GM12891 (cell line): ENCODE data around the gene KCNIP1.
"Not testable (repeated sequence)": the region's sequence is repeated elsewhere in the genome, so short reads cannot be mapped to it uniquely, and the experiment has no call there.

ENCODE experiments used
- PAX5 ChIP-seq: IDR thresholded peaks from 2 replicates; pipeline ENCODE4 v1.6.1; 2011; ENCODE audit warnings: low read length, moderate library complexity, mild to moderate bottlenecking; ENCODE audit not compliant: insufficient read depth, severe bottlenecking
- POLR2A ChIP-seq: IDR thresholded peaks from 2 replicates; pipeline ENCODE4 v1.6.1; 2011; ENCODE audit warnings: low read depth, low read length, control low read depth
- POLR2AphosphoS5 ChIP-seq: IDR thresholded peaks from 2 replicates; pipeline ENCODE4 v1.6.1; 2011; ENCODE audit warnings: low read depth, low read length, control low read depth
- POU2F2 ChIP-seq: IDR thresholded peaks from 2 replicates; pipeline ENCODE4 v1.6.1; 2011; ENCODE audit warnings: low read depth, mild to moderate bottlenecking, control low read depth, low read length, moderate library complexity
- SPI1 ChIP-seq: IDR thresholded peaks from 2 replicates; pipeline ENCODE4 v1.6.1; 2011; ENCODE audit warnings: low read depth, low read length, control low read depth
- TAF1 ChIP-seq: IDR thresholded peaks from 2 replicates; pipeline ENCODE4 v1.6.1; 2011; ENCODE audit warnings: low read depth, low read length, control low read depth

DNA sequence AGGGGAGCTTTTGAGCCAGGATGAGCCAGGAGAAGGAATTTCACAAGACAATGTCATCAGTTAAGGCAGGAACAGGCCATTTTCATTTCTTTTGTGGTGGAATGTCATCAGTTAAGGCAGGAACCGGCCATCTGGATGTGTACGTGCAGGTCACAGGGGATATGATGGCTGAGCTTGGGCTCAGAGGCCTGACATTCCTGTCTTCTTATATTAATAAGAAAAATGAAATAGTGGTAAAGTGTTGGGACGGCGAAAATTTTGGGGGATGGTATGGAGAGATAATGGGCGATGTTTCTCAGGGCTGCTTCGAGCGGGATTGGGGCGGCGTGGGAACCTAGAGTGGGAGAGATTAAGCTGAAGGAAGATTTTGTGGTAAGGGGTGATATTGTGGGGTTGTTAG lies 258.5 kb downstream of the KCNIP1 start:
- TF ChIP-seq POLR2A, POLR2AphosphoS5, TAF1, POU2F2, SPI1, PAX5: not testable (repeated sequence)
